IPS-11a (cell line): ENCODE results near the gene SSX4.
"Not testable (repeated sequence)": the region's sequence is repeated elsewhere in the genome, so short reads cannot be mapped to it uniquely, and the experiment has no call there.

Experiments
- H3K4me3 ChIP-seq: one replicate; pipeline ENCODE4 v1.5.1; 2013; ENCODE audit warnings: low read depth, low read length, control low read depth

Gene SSX4, protein sequence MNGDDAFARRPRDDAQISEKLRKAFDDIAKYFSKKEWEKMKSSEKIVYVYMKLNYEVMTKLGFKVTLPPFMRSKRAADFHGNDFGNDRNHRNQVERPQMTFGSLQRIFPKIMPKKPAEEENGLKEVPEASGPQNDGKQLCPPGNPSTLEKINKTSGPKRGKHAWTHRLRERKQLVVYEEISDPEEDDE

DNA sequence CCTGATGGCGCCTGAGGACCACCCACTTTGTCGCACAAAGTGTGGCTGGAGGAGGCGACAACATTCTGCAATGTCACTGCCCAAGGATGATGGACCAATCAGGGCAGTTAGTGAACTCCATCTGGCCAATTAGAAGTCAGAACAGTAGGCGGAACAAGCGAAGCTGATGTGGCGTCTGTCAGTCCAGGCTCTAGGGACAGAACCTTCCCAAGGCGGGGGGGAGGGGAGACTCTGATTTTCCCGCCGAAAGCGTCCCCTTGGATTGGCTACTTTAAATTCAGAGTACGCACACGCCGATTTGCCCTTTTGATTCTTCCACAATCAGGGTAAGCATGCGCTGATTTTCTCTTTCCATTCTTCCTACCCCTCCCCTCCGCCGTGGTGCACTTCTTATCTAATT is at the start of gene SSX4:
Gene SSX4, plus strand, starts transcription at position 301 of the 400 bp plus-strand sequence. CDS start 515 bp downstream, outside the sequence.
- not testable (repeated sequence) for H3K4me3 ChIP-seq

DNA sequence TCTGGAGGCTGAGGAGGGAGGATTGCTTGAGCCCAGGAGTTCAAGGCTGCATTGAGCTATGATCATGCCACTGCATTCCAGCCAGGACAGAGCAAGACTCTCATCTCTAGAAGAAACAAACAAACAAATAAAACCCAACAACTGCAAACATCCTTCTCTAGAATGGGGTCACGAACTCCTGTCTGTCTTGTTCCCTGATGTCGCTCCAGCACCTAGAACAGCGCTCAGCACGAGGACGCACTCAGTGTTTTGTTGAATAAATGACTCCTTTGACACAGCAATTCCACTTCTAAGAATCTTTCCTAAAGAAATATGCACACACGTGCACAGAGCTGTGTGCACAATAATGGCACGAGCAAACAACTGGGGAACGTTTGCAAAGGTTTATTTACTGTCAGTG is 37.3 kb upstream of the SSX4 start:
- H3K4me3 ChIP-seq: not testable (repeated sequence)

DNA sequence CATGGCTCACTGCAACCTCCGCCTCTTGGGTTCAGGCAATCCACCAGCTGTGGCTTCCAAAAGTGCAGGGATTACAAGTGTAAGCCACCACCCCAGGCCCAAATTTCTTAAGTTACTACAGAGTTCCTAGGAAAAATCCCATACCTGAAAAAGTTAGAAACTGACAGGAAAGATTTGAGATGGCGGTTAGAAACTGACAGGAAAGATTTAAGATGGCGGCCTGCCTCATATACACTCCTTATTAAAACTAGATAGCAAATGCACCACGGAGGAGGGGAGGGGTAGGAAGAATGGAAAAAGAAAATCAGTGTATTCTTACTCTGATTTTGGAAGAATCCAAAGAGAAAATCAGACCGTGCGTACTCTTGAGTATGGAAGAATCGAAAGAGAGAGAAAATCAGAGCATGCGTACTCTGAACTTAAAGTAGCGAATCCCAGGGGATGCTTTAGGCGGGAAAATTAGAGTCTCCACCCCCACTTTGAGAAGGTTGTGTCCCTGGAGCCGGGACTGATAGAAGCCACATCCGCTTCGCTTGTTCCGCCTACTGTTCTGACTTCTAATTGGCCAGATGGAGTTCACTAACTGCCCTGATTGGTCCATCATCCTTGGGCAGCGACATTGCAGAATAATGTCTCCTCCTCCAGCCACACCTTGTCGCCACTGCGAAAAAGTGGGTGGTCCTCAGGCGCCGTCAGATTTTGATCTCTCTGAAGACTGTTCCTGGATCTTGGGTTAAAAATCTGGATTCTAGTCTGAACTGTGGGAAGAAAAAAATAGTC is 26.8 kb upstream of the SSX4 start, which contains the start of gene SSX3:
Gene SSX3, minus strand, starts transcription at position 389 of the 780 bp plus-strand sequence. CDS start 1,454 bp downstream, outside the sequence.
- not testable (repeated sequence) for H3K4me3 ChIP-seq

DNA sequence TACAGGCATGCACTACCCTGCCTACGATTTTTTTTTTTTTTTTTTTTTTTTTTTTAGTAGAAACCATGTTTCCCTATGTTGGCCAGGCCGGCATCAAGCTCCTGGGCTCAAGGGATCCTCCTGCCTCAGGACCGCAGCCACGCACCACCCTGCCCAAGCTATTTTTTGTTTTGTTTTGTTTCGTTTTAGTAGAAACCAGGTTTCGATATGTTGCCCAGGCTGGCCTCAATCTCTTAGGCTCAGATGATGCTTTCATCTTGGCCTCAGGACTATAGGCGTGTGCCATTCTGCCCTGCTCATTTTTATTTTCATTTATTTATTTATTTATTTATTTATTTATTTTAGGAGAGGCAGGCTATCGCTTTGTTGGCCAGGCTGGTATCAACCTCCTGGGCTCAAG is 25.7 kb upstream of the SSX4 start:
- no peak overlapping the region for H3K4me3 ChIP-seq

DNA sequence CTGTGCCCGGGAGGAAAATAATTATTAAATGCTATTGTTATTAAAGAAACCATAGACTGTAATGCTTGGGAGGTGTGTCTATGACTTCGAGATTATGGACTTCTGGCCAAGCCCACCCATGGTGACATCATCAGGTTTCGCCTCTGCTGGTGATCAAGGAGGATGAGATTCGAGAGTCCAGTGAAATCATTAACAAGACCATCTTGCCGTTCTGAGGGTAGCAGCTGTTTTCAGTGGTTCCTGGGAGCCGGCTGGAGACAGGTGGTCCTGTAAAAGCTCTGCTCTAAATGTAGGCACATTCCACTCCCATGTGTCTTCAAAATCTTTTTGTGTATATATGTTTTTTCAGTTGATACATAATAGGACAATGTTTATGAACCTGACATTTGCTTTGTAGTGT is 24.1 kb upstream of the SSX4 start:
- not testable (repeated sequence) for H3K4me3 ChIP-seq

DNA sequence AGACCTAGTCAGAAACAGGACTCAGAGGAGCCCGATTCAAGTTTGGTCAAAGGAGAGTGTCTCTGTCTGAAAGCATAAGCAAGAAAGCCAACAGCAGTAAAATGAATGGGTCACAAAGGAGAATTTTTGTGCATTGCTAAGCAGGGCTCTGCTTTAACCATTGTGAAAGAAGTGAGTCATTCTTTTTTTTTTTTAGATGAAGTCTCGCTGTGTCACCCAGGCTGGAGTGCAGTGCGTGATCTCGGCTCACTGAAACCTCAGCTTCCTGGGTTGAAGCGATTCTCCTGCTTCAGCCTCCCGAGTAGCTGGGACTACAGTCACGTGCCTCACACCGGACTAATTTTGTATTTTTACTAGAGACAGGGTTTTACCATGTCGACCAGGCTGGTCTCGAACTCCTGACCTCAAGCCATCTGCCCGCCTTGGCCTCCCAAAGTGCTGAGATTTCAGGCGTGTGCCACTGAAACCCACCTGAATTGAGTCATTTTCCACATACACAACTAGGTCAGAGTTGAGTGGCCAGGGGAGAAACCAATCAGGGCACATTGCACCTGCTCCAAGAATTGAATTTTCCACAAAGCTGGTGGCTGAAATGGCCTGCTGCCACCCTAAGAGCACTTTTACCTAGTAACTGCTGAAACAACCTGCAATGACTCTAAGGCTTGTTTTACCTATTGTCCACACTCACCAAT is 15.5 kb upstream of the SSX4 start:
- not testable (repeated sequence) for H3K4me3 ChIP-seq

DNA sequence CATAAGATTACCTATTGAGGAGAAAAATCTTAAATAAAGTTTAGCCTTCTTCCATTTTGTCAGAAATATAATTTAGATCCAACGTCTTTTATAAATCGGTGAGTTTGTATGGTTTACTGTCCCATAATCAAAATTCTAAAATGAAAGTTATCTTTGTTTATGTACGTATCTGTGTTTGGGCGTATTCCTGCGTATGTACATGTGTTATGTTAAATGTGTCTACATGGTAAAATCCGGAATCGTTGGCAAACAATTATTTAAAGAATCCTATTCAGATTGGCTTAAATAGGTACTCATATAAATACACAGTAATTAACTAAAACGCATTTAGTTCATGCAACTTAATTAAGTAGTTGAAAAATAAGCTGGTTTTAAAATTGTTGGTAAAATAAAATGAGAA is 12.9 kb upstream of the SSX4 start:
- not testable (repeated sequence) for H3K4me3 ChIP-seq

DNA sequence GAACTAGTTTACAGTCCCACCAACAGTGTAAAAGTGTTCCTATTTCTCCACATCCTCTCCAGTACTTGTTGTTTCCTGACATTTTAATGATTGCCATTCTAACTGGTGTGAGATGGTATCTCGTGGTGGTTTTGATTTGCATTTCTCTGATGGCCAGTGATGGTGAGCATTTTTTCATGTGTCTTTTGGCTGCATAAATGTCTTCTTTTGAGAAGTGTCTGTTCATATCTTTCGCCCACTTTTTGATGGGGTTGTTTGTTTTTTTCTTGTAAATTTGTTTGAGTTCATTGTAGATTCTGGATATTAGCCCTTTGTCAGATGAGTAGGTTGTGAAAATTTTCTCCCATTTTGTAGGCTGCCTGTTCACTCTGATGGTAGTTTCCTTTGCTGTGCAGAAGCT is 13.6 kb downstream of the SSX4 start:
- not testable (repeated sequence) for H3K4me3 ChIP-seq

DNA sequence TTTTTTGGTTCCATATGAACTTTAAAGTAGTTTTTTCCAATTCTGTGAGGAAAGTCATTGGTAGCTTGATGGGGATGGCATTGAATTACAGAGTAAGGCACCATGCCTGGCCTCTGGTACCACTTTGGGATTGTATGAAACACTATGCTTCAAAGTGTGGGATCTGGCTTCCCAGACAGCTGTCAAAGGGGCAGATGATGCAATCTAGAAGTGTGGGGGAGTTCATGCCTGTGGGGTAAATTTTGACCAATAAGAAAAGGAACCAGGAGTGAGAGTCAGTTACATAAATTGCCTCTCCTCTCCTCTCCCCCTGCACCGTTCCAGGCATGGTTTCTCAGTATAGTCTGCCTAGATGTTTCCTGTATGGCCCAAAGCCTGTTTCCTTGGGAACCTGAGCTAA is 14.5 kb downstream of the SSX4 start:
- H3K4me3 ChIP-seq: not testable (repeated sequence)

DNA sequence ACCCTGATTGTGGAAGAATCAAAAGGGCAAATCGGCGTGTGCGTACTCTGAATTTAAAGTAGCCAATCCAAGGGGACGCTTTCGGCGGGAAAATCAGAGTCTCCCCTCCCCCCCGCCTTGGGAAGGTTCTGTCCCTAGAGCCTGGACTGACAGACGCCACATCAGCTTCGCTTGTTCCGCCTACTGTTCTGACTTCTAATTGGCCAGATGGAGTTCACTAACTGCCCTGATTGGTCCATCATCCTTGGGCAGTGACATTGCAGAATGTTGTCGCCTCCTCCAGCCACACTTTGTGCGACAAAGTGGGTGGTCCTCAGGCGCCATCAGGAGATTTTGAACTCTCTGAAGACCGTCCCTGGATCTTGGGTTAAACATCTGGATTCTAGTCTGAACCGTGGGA is 28.5 kb downstream of the SSX4 start, which contains the start of gene SSX4B:
Gene SSX4B, minus strand, starts transcription at position 101 of the 400 bp plus-strand sequence. CDS start 588 bp downstream, outside the sequence.
- not testable (repeated sequence) for H3K4me3 ChIP-seq

DNA sequence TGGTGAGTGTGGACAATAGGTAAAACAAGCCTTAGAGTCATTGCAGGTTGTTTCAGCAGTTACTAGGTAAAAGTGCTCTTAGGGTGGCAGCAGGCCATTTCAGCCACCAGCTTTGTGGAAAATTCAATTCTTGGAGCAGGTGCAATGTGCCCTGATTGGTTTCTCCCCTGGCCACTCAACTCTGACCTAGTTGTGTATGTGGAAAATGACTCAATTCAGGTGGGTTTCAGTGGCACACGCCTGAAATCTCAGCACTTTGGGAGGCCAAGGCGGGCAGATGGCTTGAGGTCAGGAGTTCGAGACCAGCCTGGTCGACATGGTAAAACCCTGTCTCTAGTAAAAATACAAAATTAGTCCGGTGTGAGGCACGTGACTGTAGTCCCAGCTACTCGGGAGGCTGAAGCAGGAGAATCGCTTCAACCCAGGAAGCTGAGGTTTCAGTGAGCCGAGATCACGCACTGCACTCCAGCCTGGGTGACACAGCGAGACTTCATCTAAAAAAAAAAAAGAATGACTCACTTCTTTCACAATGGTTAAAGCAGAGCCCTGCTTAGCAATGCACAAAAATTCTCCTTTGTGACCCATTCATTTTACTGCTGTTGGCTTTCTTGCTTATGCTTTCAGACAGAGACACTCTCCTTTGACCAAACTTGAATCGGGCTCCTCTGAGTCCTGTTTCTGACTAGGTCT is 43.8 kb downstream of the SSX4 start:
- H3K4me3 ChIP-seq: not testable (repeated sequence)

DNA sequence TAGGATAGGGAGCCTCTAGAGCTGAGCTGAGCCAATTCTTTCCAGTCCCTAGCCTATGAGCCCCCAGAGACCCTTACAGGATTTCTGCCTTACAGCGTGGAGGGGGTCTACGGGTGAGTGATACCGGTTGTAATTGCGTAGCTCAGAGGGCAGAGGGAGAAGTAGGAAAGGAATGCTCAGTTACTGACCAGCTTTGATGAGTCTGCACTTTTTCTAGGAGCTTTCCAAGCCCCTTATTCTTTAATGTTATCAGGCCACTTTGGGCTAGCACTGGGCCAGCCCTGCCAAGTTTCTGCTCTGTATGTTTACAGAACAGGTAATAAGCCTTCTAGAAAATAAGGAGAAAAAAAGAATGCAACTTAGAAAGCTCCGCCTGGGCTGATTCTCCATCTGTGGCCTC is 46.3 kb downstream of the SSX4 start:
- not testable (repeated sequence) for H3K4me3 ChIP-seq

DNA sequence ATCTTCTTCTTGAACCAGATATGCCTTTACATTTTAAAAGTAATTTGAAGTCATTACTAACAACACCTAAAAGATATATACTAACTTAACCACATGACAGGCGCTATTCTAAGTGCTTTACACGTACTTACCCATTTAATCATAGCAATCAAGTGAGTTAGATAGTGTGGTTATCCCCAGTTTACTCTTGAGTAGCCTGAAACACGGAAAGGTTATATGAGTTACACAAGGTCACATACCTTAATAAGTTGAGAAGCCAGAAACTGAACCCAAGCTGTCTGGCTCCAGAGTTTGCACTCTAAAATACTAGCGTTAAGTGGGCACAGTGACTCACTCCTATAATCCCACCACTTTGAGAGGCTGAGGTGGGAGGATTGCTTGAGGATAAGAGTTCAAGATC is 46.8 kb downstream of the SSX4 start:
- H3K4me3 ChIP-seq: not testable (repeated sequence)

DNA sequence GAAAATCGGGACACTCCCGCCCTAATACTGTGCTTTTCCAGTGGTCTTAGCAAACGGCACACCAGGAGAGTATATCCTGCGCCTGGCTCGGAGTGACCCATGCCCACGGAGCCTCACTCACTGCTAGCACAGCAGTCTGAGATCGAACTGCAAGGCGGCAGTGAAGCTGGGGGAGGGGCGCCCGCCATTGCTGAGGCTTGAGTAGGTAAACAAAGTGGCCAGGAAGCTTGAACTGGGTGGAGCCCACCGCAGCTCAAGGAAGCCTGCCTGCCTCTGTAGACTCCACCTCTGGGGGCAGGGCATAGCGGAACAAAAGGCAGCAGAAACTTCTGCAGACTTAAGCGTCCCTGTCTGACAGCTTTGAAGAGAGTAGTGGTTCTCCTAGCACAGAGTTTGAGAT is 50.4 kb downstream of the SSX4 start:
- H3K4me3 ChIP-seq: not testable (repeated sequence)
